GM18511 (cell line): ENCODE data around the gene ZBTB7A.

Source experiments
- ATAC-seq: cut with Tn5 transposase; IDR thresholded peaks from one replicate; pipeline ENCODE4 v1.9.1; 2021; ENCODE audit warnings: mild to moderate bottlenecking, moderate library complexity; ENCODE audit not compliant: unreplicated experiment

ZBTB7A gene

GRCh38 chr19:4066682-4067395, at the start of gene ZBTB7A:
TSS of gene ZBTB7A (minus strand) at chr19:4066899. CDS start at chr19:4055232, 11,667 bp downstream.
- ATAC-seq = no peak

DNA sequence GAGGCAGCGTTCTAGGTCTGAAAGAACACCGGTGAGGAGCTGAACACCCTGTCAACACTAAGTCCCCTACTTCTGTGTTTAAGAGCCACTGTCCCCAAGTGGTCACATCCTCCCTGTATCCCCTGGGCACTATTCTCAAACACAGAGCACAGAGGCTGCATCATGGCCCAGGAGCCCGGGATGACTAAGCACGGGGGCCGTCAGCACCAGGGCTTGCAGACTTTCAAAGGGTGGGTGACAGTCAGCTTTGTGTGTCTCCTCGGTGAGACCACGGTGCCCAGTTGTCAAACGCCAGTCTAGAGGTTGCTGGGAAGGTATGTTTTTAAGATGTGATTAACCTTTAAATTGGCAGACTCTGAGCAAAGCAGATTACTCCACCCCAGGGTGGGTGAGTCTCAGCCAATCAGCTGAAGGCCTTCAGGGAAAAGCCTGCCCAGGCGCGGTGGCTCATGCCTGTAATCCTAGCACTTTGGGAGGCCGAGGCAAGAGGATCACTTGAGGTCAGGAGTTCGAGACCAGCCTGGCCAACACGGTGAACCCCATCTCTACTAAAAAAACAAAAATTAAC, 49.2 kb upstream of the ZBTB7A start:
- ATAC-seq = peak; percentile 28

DNA sequence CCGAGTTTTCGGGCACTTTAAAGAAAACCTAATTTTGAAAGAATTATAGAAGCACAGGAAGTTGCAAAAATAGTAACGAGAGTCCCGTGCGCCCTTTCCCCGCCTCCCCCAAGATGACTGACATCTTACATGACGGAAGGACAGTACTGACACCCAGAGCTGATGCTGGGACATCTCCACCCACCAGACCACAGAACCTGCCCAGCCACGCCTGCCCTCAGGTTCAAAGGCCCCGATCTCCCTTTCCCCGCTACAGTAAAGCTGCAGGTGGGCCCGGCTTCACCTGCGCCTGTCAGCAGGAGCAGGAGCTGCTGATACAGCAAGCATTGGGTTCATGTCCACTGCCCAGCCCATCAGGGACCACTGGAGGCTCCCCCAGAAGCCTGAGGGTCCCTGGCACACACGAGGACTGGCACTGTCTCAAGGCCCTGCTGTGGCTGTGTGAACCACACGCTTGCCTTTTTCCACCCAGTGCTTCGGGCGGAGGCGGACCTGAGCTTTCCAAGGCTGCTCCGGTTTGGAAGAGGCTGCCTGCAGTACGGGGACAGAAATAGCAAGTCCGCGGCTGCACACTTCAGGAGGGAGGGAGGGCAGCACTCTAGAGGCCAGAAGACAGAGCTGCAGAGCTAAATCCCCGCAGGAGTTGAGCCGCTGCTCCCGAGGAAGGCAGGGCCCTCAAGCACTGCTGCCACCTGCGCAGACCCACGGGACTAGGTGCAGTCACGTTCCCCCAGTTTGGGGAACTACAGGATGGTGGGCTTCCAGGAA, 48.5 kb upstream of the ZBTB7A start:
- peak; percentile 91 for ATAC-seq

GRCh38 chr19:4114181-4114580, 47.5 kb upstream of the ZBTB7A start:
- ATAC-seq = no peak

GRCh38 chr19:4113398-4114088, 46.8 kb upstream of the ZBTB7A start:
- no peak for ATAC-seq

DNA sequence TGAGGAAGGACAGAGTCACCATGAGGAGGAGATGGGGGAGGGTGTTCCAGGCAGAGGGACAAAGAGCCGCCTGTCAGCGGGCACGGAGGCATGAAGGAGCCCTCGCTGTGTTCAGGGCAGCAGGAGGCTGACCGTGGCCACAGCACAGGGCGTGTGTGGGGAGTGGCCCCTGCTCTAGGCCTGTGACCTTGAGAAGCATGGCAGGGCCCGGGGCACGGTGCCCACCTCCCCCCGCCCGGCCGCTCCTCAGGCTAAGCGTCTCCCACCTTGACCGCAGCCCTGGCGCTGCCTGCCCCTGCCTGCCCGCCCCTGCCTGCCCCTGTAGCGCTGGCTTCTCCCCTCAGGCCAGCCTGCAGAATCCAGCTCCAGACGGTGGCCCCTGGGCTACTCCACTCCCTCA, 45.7 kb upstream of the ZBTB7A start:
- ATAC-seq = no peak

DNA sequence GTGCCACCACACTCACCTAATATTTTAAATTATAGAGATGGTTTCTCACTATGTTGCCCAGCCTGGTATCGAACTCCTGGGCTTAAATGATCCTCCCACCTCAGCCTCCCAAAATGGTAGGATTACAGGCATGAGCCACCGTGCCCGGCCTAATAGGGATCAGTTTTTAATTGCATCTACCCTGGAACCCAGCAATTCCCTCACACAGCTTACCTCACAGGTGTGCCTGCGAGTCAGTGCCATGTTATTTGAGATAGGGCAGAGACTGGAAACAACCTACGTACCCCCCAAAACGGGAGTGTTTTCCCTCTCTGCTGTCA, 42.9 kb upstream of the ZBTB7A start:
- ATAC-seq = no peak

DNA sequence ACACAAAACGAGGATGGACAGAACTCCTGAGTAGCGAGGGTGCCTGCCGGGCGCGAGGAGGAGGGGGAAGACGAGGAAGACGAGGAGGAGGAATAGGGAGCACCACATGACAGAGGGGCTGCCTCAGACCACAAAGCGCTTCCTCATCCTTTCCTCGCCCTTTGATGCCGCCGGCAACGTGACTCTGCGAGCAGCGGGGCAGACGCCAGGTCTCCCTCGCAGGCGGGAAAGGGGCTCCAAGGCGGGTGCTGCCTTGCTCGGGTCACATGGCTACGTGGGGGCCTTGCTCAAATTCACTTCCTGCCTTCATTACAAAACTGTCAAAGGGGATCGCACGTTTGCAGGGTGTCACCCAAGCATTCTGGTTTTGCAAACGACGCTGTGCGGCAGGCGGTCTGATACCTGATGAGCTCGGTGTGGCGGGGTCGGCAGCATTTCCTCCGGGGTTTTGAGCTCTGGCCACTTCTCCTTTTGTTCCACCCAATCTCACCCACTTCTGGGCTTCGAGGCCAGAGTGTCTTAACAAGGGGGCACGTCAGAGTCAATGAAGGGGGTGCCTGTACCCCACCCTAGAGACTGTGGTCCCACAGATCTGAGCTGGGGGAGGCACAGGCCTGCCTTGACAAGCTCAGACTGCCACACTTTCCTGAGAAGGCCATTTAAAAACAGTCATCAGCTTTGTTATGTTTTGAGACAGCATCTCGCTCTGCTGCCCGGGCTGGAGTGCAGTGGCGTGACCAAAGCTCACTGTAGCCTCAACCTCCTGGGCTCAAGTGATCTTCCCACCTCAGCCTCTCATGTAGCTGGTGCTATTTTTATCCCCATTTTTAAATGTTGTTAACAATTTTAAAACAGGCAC, 42.3 kb upstream of the ZBTB7A start:
- peak; percentile 84 for ATAC-seq

- no peak for ATAC-seq
Observed at GRCh38 chr19:4103080-4103433, 36.4 kb upstream of the ZBTB7A start.

GRCh38 chr19:4102339-4103079, 35.8 kb upstream of the ZBTB7A start:
- ATAC-seq = no peak

DNA sequence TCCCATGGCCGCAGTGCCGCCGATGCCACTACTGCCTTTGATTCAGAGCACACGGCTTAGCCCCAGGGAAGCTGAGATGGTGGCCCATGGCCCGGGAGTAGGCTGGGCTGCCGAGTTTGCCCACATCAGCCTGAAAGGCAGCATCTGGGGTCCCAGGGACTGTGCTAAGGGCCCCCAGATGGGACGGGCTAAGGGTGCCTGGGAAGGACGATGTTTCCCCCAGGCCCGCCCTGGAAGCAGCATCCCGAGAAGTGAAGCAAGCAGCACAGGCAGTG, 34.7 kb upstream of the ZBTB7A start:
- ATAC-seq = no peak

GRCh38 chr19:4100647-4101495, 34.2 kb upstream of the ZBTB7A start:
- ATAC-seq = no peak

DNA sequence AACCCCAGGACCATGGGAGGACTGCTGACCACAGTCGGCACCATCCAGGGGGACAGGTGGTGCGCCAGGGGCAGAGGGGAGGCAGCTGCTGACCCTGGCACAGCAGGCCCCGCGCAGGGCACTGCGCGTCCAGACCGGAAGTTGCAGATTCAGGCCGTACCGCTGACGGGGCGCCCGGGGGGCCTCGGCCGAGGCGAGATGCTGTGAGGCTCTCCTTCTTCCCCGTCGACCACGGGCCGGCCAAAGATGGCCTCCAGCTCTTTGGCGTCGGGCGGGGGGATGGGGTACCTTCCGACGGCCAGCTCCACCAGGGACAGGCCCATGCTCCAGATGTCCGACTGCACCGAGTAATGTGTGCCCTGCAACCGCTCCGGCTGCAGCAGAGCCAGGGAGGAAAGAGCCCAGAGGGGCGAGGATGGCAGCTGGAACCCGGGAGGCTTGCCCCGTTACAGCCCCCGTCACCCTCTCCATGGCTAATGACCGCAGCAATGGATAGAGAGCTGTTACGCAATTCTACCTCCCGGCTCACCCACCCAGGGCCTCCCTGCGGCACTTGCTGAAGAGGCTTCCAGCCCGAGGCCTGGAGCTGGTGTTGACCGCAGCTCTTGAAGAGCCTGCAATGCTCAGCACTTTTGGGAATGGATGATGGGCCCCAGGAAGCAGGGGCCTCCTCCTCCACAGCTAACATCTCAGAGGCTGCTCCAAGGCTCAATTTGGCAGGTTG, 32.5 kb upstream of the ZBTB7A start:
- no peak for ATAC-seq

GRCh38 chr19:4098493-4098892, 31.8 kb upstream of the ZBTB7A start:
- no peak for ATAC-seq

DNA sequence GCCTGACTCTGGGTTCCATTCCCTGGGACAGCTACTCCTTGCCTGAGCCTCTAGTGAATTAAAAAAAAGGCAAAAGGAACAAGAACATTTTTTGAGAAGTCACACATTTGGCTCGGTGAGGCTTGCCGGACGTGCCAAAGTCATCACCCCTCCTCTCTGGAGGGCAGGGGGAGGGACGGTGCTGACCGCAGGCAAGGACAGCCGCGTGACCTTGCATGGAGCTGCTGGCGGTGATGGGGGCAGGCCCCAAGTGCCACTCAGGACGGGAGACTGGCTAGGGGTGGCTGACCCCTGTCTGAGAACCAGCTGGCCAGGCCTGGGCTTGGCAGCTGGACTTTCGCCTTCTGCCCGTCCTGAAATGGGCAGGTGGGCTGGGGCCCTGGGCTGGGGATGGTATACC, 30.8 kb upstream of the ZBTB7A start:
- no peak for ATAC-seq

DNA sequence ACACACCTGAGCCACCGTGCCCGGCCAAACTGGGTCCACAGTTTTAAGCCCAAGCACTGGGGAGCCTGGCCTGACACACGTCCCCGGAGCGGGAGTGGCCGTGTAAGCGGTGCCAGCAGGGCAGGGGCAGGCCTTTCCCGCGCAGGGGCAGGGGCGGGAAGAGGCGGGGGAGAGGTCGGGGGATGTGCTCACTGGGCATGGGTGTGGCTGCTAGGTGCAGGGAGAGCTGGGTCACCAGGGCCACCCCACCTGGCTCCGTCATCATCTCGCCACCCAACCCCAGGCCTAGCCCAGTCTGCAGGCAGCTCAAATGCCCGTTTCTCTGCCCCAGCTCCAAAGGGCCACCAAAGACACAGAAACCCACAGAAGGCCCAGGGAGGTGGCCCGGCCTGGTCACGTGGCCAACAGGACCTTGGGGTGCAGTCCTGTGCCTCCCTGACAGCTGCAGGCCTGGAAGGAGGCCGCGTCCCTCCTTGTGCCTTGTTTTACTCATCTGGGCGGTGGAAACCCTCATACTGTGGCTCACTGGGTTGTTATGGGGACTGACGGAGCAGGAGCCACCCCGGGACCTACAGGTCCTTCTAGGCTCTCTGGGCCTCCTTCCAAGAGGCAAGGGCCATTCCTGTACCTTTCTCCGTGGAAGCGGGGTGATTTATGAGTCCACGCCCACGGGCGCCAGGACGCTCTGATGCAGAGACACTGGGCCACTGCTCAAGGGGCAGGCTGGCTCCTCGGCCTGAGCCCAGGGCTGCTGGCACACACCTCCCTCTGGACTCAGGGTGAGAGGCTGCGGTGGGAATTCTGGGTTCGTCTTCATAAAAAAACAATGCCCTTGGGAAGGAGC, 29.6 kb upstream of the ZBTB7A start:
- no peak for ATAC-seq

GRCh38 chr19:4095488-4095844, 28.8 kb upstream of the ZBTB7A start:
- no peak for ATAC-seq
